Stimulated activated CD8-positive, alpha-beta memory T cell treated with anti-CD3 and anti-CD28 coated beads, Interleukin-7, amount 100 ng/mL, for 1 hour (primary cell): ENCODE results near the gene BCL2.

Source experiments
- DNase-seq, 2 donors: peaks; one replicate each; pipeline ENCODE4 v3.0.0-alpha.2; 2020; ENCODE audit warnings: low read depth in 2 of 2

The BCL2 gene

GRCh38 chr18:63181706-63182309 is 137.8 kb downstream of the BCL2 start:
- no peak for DNase-seq

- no peak for DNase-seq
Observed at GRCh38 chr18:63180971-63181376, 138.6 kb downstream of the BCL2 start.

GRCh38 chr18:63180321-63180720 is 139.2 kb downstream of the BCL2 start:
- no peak for DNase-seq

DNA sequence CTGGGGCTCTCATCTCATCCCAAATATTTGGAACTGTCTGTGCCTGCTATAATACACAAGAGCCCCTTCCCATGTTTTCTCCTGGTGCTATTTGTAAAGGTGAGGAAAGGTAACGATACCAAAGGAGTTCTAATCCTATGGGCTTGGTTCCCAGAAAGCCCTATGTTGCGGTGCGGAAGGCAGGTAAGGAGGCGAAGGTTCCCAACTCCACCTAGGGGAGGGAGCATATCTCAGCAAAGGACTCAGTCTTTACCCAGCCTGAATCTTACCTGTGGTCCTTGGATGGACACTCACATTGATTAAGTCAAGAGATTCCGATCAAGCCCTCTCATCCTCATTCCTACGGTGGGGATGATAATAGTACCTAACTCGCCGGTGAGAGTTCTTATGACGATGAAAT is 140.1 kb downstream of the BCL2 start:
- DNase-seq, result no peak

DNA sequence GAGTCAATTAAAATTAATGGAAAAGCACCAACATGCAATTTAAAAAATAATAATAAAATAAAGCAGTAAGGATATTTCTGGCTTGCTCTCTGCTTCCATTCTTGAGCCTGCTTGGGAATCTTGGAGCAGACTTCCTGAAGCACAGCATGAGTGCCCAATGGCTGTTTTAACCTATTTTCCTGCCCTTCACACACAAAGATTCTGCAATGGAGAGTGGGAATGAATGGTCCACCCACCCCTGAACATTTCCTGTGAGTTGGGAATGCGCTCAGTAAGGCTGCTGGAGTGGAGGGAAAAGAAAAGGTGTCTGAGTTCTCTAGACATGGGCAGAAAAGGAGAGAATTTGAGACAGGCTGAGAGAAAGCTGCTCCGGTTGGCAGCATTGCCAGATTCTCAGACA is 140.6 kb downstream of the BCL2 start:
- no peak for DNase-seq

- DNase-seq, result no peak
Observed at GRCh38 chr18:63177919-63178821, 141.4 kb downstream of the BCL2 start.

DNA sequence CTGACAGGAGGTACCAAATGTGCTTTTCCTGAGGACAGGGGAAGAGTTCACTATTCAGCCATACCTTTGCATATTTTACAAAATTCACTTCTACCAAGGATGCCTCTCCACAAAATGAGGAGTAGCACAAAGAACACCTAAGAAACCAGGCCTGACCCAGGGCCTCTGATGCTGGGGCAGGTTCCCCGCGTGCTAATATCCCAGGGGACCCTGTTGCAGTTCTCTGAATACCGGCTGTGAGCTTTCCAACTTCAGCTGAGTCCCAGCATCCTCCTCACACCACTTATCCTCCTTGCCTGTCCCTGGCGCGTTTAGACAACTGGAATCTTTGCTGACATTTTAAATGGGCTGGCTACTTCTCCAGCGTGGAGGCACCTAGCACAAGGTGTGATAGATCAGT is 142.3 kb downstream of the BCL2 start:
- no peak for DNase-seq

DNA sequence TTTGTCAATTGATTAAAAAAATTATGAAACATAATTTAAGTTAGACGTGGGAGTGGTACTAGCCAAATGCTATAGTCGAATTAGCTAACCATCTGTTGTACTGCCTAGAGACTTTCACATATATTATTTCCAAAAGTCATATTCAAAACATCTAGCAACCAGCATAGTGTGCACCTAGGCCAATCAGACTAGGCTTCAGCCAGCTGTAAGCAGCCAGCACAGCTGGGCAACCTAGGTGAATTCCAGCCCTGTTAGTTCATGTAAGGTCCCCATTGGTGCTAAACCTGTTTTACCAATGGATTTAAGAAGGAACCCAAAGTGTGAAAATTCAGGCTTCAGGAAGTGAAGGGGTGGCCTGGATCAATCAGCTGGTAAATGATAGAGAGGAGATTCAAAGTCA is 144.3 kb downstream of the BCL2 start:
- no peak for DNase-seq

DNA sequence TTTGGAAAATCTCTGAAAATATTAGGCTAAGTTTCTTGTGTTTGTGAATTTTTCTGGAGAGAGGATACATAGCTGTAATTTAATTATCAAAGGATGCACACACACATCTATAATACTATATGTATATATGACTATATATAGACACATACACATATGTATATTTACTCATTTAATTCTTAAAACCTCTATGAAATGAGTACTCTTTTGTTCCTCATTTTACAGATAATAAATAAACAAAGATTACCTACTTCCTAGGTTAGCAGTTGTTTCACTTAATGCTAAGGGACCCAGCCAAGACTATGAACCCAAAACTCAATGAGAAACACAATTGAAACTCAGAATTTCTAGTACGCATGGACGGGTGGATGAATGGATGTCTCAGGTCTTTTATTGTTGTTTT is 145.6 kb downstream of the BCL2 start:
- no peak for DNase-seq

DNA sequence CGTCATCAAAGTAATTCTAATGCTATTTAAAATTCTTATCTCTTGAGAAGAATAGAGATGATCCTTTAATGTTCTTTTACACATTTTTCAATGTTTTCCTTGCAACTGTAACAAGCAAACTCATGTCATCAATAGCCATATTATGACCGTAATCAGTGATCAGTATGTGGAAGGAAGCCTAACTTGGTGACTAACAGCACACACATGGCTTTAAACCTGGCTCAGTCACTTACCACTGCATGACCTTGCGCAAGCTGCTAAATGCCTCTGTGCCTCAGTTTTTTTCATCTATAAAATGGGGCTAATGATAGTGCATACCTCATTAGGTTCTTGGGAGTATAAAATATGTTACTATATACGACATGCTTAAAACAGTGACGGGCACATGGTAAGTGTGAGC is 149.7 kb downstream of the BCL2 start:
- DNase-seq, result no peak

GRCh38 chr18:63168287-63168686 is 151.3 kb downstream of the BCL2 start:
- no peak for DNase-seq

GRCh38 chr18:63166142-63166541 is 153.4 kb downstream of the BCL2 start:
- DNase-seq, result no peak

DNA sequence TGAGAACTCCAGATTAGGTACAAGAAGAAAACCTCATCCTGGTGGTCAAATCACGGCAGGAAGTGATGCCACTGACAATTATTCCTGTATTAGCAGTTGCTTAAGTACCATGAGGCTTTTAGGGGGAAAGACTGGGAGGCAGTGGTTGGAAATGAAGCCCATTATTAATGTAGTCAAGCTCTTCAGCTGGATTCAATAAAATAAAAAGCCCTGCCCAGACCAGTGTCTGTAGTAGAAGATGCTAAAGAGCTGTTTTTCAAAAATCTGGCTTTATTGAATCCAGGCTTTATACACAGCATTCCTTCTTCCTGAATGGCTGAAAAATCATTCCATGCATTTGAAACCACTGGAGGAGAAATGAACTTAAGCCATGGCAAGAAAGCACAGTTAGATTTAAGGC is 155.2 kb downstream of the BCL2 start:
- DNase-seq, result no peak

DNA sequence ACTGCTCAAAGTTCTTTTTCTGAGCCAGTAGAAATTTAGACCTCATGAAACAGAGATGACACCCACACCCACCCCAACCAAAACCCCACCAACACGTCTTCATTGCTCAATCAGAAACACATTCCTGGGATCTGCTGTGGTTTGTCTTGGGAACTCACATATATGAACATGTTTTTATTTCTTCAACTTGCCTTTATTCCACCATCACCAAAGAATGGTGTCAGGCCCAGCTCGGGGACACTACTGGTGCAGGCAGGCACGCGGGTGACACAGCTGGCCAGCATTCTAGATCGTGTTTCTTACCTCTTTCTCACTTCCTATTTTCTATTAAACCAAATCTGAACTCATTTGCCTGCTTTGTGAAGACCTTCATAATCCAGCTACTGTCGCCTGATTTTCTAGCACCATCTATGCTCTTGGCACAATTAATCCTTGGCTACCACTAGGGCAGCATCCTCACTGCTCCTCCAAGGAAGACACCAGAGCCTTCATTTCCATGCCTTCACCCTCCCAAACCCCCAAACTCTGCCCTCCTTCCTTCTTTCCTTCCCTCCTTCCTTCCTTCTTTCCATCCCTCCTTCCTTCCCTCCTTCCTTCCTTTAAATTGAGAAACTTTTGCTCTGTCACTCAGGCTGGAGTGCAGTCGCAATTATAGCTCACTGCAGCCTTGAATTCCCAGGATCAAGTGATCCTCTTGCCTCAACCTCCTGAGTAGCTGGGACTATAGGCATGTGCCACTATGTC is 157.1 kb downstream of the BCL2 start:
- no peak for DNase-seq

- peak; percentile 56 to 58 for DNase-seq
Observed at GRCh38 chr18:63161761-63162195, 157.8 kb downstream of the BCL2 start.

- no peak for DNase-seq
Observed at GRCh38 chr18:63161032-63161760, 158.4 kb downstream of the BCL2 start.

DNA sequence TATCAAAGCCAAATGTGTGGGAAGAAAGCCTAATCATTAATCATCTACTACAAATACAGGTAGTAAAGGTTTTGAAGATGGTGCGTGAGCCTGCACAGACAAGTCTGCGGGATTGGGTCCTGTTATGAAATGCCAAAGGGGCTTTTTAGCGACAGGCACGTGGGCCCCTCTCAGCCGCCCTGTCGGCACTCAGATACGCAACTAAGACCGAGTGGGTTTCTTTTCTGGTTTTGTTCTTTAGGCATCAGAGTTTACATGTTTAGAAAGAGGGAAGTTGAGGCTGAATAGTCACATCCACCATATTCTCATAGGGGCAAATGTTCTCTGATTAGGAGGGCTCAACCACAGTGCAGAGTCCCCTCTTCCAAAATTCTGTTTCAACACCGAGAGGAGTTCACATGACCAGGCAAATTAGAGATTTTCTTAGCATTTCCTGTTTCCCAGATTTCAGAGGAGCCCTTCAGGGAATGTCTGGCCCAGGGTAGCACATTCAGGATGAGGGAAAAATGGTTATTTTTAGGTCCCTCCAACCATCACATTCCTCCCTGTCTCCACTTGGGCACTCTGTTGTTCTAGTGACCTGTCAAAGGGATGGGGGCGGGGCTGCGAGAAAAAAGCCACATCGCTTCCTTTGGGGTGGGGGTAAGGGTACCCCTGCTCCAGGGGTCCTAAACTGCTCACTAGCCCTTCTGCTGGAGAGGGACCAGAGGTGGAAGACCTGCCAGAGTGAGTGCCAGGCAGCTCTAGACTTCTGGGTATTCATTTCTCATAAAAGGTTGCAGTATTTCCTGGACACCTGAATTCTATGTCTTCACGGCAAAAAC is 159.2 kb downstream of the BCL2 start:
- DNase-seq, result no peak

GRCh38 chr18:63159590-63159989 is 160.0 kb downstream of the BCL2 start:
- DNase-seq, result no peak

DNA sequence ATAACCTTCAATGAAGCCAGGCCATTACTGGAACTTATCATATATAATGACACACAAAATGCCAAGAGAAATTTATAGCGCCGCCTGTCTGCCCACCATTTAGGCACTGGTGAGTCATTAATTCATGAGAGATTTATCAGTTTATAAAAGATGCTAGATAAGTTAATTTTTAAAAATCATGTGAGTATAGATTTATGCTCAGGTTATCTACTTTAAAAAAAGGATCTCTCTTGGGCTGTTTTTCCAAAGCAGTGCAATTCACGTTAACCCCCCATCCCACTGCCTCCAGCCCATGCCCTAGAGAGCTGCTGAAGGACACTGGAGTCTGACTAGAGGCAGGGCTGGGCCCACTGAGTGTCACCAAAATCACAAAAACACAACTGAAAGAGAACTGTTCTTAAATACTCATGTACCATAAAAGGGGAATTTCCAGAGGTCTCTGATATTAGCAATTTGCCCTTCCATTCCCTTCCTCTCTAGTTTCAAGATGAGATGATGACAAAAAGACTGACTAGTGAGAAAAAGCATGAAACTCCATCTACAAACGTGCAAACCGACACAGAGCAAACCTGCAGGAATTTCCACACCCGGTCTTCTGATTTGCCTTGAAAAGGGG is 160.8 kb downstream of the BCL2 start:
- no peak for DNase-seq

GRCh38 chr18:63158012-63158631 is 161.4 kb downstream of the BCL2 start:
- no peak for DNase-seq
